GM12891 (cell line): ENCODE results near the gene SMYD3.

Experiments used
- PAX5 ChIP-seq: IDR thresholded peaks from 2 replicates; pipeline ENCODE4 v1.6.1; 2011; ENCODE audit warnings: low read length, moderate library complexity, mild to moderate bottlenecking; ENCODE audit not compliant: insufficient read depth, severe bottlenecking
- POLR2A ChIP-seq: IDR thresholded peaks from 2 replicates; pipeline ENCODE4 v1.6.1; 2011; ENCODE audit warnings: low read depth, low read length, control low read depth
- POLR2AphosphoS5 ChIP-seq: IDR thresholded peaks from 2 replicates; pipeline ENCODE4 v1.6.1; 2011; ENCODE audit warnings: low read depth, low read length, control low read depth
- POU2F2 ChIP-seq: IDR thresholded peaks from 2 replicates; pipeline ENCODE4 v1.6.1; 2011; ENCODE audit warnings: low read depth, mild to moderate bottlenecking, control low read depth, low read length, moderate library complexity
- SPI1 ChIP-seq: IDR thresholded peaks from 2 replicates; pipeline ENCODE4 v1.6.1; 2011; ENCODE audit warnings: low read depth, low read length, control low read depth
- TAF1 ChIP-seq: IDR thresholded peaks from 2 replicates; pipeline ENCODE4 v1.6.1; 2011; ENCODE audit warnings: low read depth, low read length, control low read depth

DNA sequence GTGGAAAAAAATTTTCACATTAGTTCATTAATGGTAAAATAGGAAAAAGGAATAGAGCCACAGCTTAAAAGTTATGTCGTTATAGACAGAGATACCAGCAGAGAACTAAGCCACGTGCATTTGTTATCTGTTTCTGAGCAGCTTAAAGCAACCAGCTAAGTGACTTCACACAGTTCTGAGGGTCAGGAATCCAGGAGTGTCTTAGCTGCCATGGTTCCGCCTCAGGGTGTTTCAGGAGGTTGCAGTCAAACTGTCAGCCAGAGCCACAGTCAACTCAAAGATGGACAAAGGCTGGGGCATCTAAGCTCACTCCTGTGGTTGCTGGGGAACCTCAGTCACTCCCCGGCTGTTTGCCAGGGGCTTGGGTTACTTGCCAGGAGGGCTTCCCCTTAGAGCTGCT lies 515.8 kb downstream of the SMYD3 start:
- TF ChIP-seq TAF1, result no peak
- TF ChIP-seq POLR2AphosphoS5, result no peak
- no peak for TF ChIP-seq POLR2A
- no peak for TF ChIP-seq POU2F2
- no peak for TF ChIP-seq SPI1
- TF ChIP-seq PAX5, result no peak
